ENCODE measurements around the gene C10orf105.

DNA sequence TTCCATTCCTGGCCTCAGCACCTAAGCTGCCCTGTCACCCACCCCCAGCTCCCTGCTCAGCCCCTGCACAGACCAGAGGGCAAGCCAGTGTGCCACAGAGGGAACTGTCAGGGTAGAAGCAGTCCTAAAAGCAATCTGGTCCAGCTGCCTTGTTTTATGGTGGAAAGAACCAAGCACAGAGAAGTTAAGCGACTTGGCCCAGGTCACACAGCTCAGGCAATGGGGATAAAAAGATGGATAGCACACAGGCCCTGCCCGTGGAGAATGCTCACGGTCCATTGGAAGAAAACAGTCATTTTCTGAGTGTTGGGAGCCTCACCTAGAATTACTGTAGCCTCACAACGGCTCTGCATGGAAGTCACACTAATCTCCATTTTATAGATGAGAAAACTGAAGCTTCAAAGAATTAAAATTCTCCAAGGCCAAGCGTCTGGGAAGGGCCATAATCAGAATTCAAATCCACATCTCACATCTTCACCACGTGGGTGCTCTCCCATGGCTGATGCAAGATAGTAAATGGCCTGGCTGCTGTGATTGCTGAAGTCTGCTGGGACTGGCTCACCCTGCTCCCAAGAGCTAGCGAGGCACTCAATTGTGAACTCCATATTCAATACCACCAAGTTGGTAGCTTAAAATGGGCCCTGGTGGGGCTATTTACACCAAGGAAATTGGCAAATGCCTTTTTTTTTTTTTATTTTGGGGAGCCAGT lies 26.8 kb downstream of the C10orf105 start:
- TF ChIP-seq NFYB (CRISPR knock-in tag; IDR thresholded peaks at IDR 0.05) (no peak), NR3C1 (CRISPR knock-in tag; IDR thresholded peaks at IDR 0.05) (no peak)
